K562 (cell line): ENCODE data around the gene GLTPD2. TPM values are rescaled to one million over a fixed set of nuclear protein-coding genes. Genes with fewer than 3 reads are reported as not detected.

Experiments used
- ATAC-seq: fragments of 200-7000 bp; cut with Tn5 transposase; 3 replicates; pipeline ENCODE4 v1.9.1; 2020; ENCODE audit warnings: moderate library complexity
- BruUV-seq: library from RNA; stranded (reverse); fragments of 400-500 nt; replicated peaks from 2 replicates; lab custom pipeline; 2021; lab: Mats Ljungman, UMichigan
- CTCF ChIA-PET: fragments of 300-600 bp; formaldehyde crosslinking; extraction: SDS; loops from one replicate; lab custom pipeline; 2021; ENCODE audit warnings: low intra/inter-chr PET ratio; lab: Yijun Ruan, JAX
- POLR2A ChIA-PET: fragments of 300-600, 350-650 bp; sonication (Branson Sonifier 250); formaldehyde crosslinking; extraction: SDS; loops from one replicate; lab custom pipeline; 2021; ENCODE audit warnings: antibody characterized with exemption, inconsistent platforms; lab: Yijun Ruan, JAX
- DNase-seq, 4 experiments: peaks; one replicate each; pipeline versions ENCODE4 v3.0.0 to v3.0.0-alpha.2; 2011 to 2018; ENCODE audit warnings: low spot score in 3 of 4, mixed read lengths in 3 of 4; ENCODE audit errors: extremely low read depth in 1 of 4
- FAIRE-seq: peaks from 2 replicates; lab custom pipeline; 2011; peaks lifted over from hg19 to GRCh38; lab: Jason Lieb, UNC
- H2AFZ ChIP-seq: 2 replicates; pipeline ENCODE4 v1.6.0; 2011; ENCODE audit warnings: low read depth, low read length, control low read depth, inconsistent platforms
- H3K27ac ChIP-seq: fragments of 200-600 bp; 3 replicates; pipeline ENCODE4 v1.8.0; 2011; ENCODE audit warnings: low read depth, mild to moderate bottlenecking, control low read depth, inconsistent platforms, low read length, moderate library complexity, mixed read lengths; ENCODE audit errors: extremely low read depth
- H3K27me3 ChIP-seq, 2 experiments: fragments of 300-600 bp in 1 of 2; 2 replicates in 1 of 2; 3 replicates in 1 of 2; pipeline versions ENCODE4 v1.6.0 to v1.8.0; 2011; ENCODE audit warnings: inconsistent platforms in 2 of 2, low read length in 2 of 2, mild to moderate bottlenecking in 1 of 2, mixed read lengths in 1 of 2, moderate library complexity in 1 of 2; ENCODE audit not compliant: control insufficient read depth in 2 of 2, insufficient read depth in 2 of 2
- H3K36me3 ChIP-seq: fragments of 300-600 bp; 3 replicates; pipeline ENCODE4 v1.8.0; 2011; ENCODE audit warnings: mild to moderate bottlenecking, low read length, inconsistent platforms; ENCODE audit not compliant: control insufficient read depth, insufficient read depth
- H3K4me1 ChIP-seq, 2 experiments: fragments of 200-600 bp in 1 of 2; replicated peaks in 1 of 2; 2 replicates in 1 of 2; 3 replicates in 1 of 2; pipeline versions ENCODE4 v1.5.1 to v1.8.0; 2011; ENCODE audit warnings: inconsistent platforms in 2 of 2, low read length in 2 of 2, mild to moderate bottlenecking in 1 of 2, mixed read lengths in 1 of 2, moderate library complexity in 1 of 2; ENCODE audit not compliant: control insufficient read depth in 2 of 2, insufficient read depth in 2 of 2
- H3K4me2 ChIP-seq: 2 replicates; pipeline ENCODE4 v1.6.1; 2011; ENCODE audit warnings: low read length, control low read depth, inconsistent platforms, mixed read lengths; ENCODE audit not compliant: insufficient read depth
- H3K4me3 ChIP-seq: fragments of 200-600 bp; sonication (generic), shearing (Covaris generic); 2 replicates; pipeline ENCODE4 v1.5.1; 2016; ENCODE audit warnings: control low read depth, inconsistent platforms
- H3K79me2 ChIP-seq: fragments of 200-600 bp; 3 replicates; pipeline ENCODE4 v1.8.0; 2011; ENCODE audit warnings: low read length, inconsistent platforms; ENCODE audit not compliant: control insufficient read depth, insufficient read depth
- H3K9ac ChIP-seq, 2 experiments: 2 replicates each; pipeline versions ENCODE4 v1.6.0 to v1.6.1; 2011; ENCODE audit warnings: low read depth in 2 of 2, low read length in 2 of 2, control low read depth in 1 of 2, inconsistent platforms in 1 of 2, mild to moderate bottlenecking in 1 of 2, mixed read lengths in 1 of 2; ENCODE audit not compliant: insufficient read depth in 1 of 2
- H3K9me1 ChIP-seq: one replicate; pipeline ENCODE4 v1.6.0; 2011; ENCODE audit warnings: inconsistent platforms, mild to moderate bottlenecking, low read length, moderate library complexity; ENCODE audit not compliant: control insufficient read depth, insufficient read depth
- H3K9me3 ChIP-seq: replicated peaks from 2 replicates; pipeline ENCODE4 v1.5.1; 2011; ENCODE audit warnings: low read depth, low read length, inconsistent platforms; ENCODE audit not compliant: control insufficient read depth, insufficient read depth
- H4K20me1 ChIP-seq: replicated peaks from 2 replicates; pipeline ENCODE4 v1.6.1; 2011; ENCODE audit warnings: low read length, inconsistent platforms, mixed read lengths; ENCODE audit not compliant: control insufficient read depth, insufficient read depth
- CXXC5 ChIP-seq: fragments of 250-450 bp; sonication (Bioruptor Pico); IDR thresholded peaks from 2 replicates; pipeline ENCODE4 v1.8.0; 2022; ENCODE audit warnings: inconsistent platforms, mild to moderate bottlenecking, moderate library complexity
- ETS2 ChIP-seq: IDR thresholded peaks from 2 replicates; pipeline ENCODE4 v1.6.1; 2016; ENCODE audit warnings: borderline replicate concordance, missing genetic modification characterization, mild to moderate bottlenecking, moderate library complexity, missing compliant biosample characterization; ENCODE audit not compliant: poor library complexity, severe bottlenecking
- FOS ChIP-seq: IDR thresholded peaks from 3 replicates; pipeline ENCODE4 v1.6.1; 2011; ENCODE audit not compliant: insufficient read length; ENCODE audit errors: extremely low read depth
- JUNB ChIP-seq: fragments of 450-650 bp; formaldehyde crosslinking; conservative IDR thresholded peaks from 2 replicates; pipeline ENCODE4 v1.4.0; 2020; ENCODE audit warnings: mild to moderate bottlenecking
- SP2 ChIP-seq: IDR thresholded peaks from 2 replicates; pipeline ENCODE4 v1.6.1; 2011; ENCODE audit warnings: mild to moderate bottlenecking, low read depth, low read length, moderate library complexity; ENCODE audit not compliant: poor library complexity, severe bottlenecking; ENCODE audit errors: extremely low read depth
- SRF ChIP-seq, 2 experiments: fragments of 250-450, 450-650 bp in 1 of 2; sonication (Bioruptor Pico) in 1 of 2; sonication (generic) in 1 of 2; formaldehyde crosslinking; IDR thresholded peaks; 2 replicates each; pipeline versions ENCODE4 v1.5.0 to v1.5.1; 2020 to 2022; ENCODE audit warnings: mild to moderate bottlenecking in 1 of 2, missing genetic modification reagents in 1 of 2
- TGIF2 ChIP-seq: sonication (generic); formaldehyde crosslinking; IDR thresholded peaks from 2 replicates; pipeline ENCODE4 v1.8.1; 2022; ENCODE audit warnings: mild to moderate bottlenecking, missing genetic modification reagents, moderate library complexity
- WGBS: fragments of 100-300 bp; shearing (Covaris generic); methylation state at CpG from one replicate; pipeline ENCODE4 v1.1.6; 2016; ENCODE audit warnings: low coverage, mixed read lengths; ENCODE audit not compliant: insufficient coverage; ENCODE audit errors: missing lambda C conversion rate; 5-methylcytosine and 5-hydroxymethylcytosine counted together
- in situ Hi-C: fragments of 300-500 bp; cut with MboI; formaldehyde crosslinking; loops from 4 replicates; pipeline ENCODE4 v1.15.0; 2018; ENCODE audit warnings: inconsistent platforms, mixed read lengths
- intact Hi-C: fragments of 100-400 bp; cut with micrococcal nuclease; formaldehyde crosslinking; loops from 2 replicates; pipeline ENCODE4 v1.14.2; 2022
- polyA plus RNA-seq, 8 experiments: library from polyadenylated mRNA; depleted of rRNA in 4 of 8; stranded (reverse) in 5 of 8; unstranded in 3 of 8; fragments of >200 nt; fragmentation: Nextera tagmentation in 2 of 8; fragmentation: Illumina TruSeq in 1 of 8; extraction: Ambion mirVana in 2 of 8; extraction: Trizol in 1 of 8; gene quantifications; 2 replicates each; pipeline versions ENCODE4 v1.2.1 to v1.2.3, GENCODE V29; 2011 to 2014; ENCODE audit warnings: inconsistent platforms in 1 of 8, missing spikeins in 1 of 8
- total RNA-seq, 7 experiments: library from RNA; depleted of rRNA in 6 of 7; stranded (reverse); fragments of >200 nt in 6 of 7; fragmentation: Illumina TruSeq in 2 of 7; extraction: Trizol in 2 of 7; gene quantifications; 2 replicates each; pipeline versions ENCODE4 v1.2.1 to v1.2.3, GENCODE V29; 2011 to 2021; ENCODE audit warnings: low replicate concordance in 1 of 7

Gene GLTPD2
- total and polyA plus RNA-seq, 9 of the 15 experiments (the other 6 are each of a cell fraction or from before 2014, with no cell fraction given) = not detected

DNA sequence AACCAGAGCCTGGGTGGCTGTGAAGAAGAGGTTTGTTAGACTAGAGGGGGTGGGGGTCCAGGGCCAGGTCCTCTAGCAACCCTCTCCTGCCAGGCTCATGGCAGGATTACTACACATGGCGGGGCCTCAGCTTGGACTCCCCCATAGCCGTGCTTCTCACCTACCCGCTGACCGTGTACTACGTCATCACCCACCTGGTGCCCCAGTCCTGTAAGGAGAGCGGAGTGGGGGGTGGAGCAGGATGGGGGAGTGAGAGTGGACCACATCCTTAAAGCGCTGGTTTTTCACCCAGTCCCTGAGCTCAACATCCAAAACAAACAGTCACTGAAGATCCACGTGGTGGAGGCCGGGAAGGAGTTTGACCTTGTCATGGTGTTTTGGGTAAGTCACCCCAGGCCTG, 44.9 kb upstream of the GLTPD2 start:
- BruUV-seq = no TSS peak
- WGBS = 25% methylated on average over 9 of the region's 9 CpGs
- peaks cover 18 to 49% of the 10 kb centered on the region in 2 experiments for H3K27me3 ChIP-seq
- no peak overlapping the region for H3K9ac ChIP-seq
- H3K9me3 ChIP-seq = no peaks in the 10 kb centered on the region
- no peaks in the 10 kb centered on the region for H3K79me2 ChIP-seq
- TF ChIP-seq FOS (no peak), ETS2 (no peak), SP2 (no peak), CXXC5 (CRISPR knock-in tag) (no peak), SRF (CRISPR knock-in tag; IDR thresholded peaks at IDR 0.05) (no peak), JUNB (no peak), TGIF2 (CRISPR knock-in tag) (no peak)
- intact Hi-C loops (no loop called here), in situ Hi-C loops (no loop called here)
- ATAC-seq = no peak
- no peak overlapping the region for H3K4me3 ChIP-seq
- ChIA-PET CTCF (no interaction called here), POLR2A (interaction anchor here (0.9 kb wide), 1 partner anchor 24 kb away, joined by 5 read pairs; no protein-coding TSS in a partner anchor)
- no peaks in the 10 kb centered on the region for H3K9me1 ChIP-seq
- no peak overlapping the region for H3K4me2 ChIP-seq
- H3K27ac ChIP-seq = no peak overlapping the region
- H3K36me3 ChIP-seq = no peaks in the 10 kb centered on the region
- no peak for FAIRE-seq
- H4K20me1 ChIP-seq = no peaks in the 10 kb centered on the region
- no peak overlapping the region for H2AFZ ChIP-seq
- no peak for DNase-seq
- peaks cover 0 to 21% of the 10 kb centered on the region in 2 experiments; a peak in 2 of 5 replicates for H3K4me1 ChIP-seq
